NCI-H82 (cell line): Measurements from ENCODE around the gene SERPINI1.

Source experiments
- DNase-seq: peaks from one replicate; lab custom pipeline; 2025; lab: John Stamatoyannopoulos, UW

The SERPINI1 gene

DNA sequence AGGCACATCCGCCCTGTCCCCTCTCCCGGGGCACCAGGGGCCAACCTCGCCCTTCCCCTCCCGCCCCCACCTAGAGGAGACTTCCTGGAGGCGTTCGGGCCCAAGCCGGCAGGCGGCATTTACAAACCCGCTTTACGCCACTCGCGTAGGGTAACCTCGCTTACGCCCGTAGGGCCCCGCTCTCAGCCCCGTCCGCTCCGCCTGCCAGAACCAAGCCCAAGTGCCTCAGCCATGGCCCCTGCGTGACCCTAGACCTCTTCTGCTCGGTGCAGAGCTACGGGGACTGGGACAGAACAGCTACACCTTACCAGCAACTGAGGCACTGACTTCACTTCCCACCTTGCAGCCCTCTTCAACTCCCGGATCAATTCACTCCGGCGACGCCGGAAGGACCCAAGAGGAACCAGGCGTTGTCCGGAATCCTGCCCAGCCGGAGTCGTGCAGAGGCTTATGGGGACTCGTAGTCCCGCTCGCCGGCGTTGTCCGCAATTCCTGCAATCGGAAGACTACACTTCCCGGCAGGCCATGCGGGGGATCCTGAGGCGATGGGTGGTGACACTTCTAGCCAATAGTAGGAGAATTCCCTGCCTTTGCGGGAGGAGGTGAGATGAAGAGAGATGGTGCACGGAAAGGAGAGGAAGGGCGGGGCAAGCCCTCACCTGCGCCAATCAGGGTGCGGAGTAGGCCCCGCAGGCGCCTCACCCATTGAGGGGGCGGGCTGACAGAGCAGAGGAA is 856 bp upstream of the SERPINI1 start, which contains the start of gene PDCD10:
Gene PDCD10, minus strand, starts transcription at position 395 of the 735 bp plus-strand sequence. CDS start 14,735 bp downstream, outside the sequence.
- peak; percentile 100 for DNase-seq

DNA sequence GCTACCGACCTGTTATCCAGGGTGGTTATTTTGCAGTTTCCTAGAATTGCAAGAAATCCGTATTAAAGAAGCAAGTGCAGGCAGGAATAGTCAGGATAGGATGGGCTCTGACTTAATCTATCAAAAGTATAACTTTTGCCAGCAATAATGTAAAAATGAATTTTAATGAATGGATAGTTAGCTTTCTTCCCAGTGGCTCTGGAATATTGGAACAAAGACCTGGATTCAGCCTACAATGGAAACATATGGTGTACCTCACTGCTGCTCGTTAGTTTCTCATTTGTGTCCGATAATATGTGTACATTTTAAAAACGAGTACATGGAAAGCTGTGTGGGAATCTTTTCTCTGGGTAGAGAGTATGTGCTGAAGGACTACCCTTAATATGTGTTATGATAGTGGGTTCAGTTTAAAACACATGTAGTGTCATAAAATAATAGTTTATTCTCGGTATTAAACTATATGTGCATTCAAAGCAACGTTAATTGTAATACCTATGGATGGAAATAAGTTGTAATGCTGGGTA is 805 bp downstream of the SERPINI1 start:
- peak; percentile 48 for DNase-seq

DNA sequence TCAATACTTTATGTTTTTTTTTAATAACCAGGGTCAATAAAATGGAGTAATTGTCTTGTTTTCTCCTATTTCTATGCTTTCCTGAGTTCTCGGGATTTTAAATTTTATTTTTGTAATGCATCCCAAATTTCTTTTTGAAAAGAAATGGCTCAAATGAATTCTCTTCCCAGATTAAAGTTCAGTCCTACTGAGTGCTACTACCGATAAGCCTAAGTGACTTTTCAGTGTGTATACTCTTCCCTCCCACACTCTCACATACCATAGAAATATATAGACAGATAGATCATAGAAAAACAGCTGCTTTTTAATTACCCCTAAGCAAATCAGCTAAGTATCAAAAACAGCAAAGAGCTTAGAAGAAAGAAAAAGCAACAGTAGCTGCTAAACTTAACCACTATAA is 1.5 kb downstream of the SERPINI1 start:
- no peak for DNase-seq

DNA sequence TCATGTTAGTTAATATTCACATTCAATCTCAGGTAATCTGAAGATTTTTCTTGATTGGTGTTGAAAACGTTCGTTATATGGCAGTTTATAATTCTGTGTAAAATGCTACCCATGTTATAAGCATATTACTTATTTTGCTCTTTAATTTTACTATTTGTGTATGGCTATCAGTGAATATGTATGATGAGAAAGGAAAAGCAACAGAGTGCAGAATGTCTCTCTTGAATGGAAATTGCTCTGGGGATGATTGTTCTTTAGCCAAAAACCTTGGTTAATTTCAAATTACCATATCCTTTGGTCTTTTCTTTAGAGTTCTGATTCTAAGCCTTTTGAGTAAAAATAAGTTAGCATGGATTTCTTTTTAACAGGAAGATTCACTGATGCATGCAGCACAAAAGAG is 2.5 kb downstream of the SERPINI1 start:
- no peak for DNase-seq

DNA sequence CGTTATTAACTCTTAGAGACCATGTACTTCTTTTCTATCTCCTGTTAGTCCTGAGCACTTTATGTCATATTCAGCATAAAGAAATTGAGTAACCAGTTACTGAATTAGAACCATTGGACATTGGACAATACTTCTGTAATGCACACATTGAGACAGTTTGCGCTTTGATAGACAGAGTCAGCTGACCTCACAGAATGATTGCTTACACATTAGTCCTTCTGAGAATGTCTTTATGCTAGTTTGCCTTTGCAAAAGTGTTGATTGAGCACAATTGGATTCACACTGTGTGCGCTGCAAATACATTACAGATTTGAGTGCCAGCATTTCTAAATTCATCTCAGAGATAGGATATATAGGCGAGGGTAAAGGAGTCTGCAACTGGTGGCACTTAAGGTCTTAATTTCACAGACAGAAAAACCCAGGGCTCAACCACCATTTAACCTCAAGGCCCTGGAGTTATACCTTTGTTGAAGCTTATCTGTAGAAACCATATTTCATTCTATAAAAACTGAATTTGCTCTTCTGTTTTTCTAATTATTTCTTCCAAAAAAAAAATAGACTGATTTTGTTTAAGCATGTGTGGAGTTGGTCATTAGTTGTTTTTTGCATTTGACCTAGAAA is 3.8 kb downstream of the SERPINI1 start:
- DNase-seq, result no peak

DNA sequence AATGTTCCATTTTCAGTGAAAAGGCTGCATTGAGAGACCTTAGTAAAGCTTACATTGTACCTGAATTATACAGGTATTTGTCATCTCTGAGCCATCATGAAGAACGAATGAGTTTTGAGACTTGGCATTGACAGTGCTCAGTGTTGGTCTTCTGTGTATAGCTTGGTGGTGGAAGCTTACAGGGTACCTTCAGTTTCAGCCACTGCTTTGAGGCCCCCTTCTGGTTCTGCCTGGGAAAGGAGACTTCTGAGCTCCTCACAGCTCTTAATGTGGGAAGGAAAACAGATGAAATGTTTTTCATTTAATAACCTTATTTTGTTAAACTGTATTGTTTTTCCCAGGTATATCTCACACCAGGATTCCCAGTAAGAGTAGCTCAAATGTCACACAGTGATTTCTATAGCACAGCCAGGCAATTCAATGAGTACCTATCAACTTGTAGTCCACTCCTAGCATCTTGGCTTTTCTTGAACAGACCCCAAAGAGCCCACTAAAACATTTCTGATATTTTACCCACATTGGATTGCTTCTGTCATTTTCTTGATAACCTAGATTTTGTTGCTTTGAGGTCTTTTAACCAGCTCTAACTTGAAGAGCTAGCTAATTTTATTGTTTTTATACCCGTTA is 5.6 kb downstream of the SERPINI1 start:
- peak; percentile 76 for DNase-seq

DNA sequence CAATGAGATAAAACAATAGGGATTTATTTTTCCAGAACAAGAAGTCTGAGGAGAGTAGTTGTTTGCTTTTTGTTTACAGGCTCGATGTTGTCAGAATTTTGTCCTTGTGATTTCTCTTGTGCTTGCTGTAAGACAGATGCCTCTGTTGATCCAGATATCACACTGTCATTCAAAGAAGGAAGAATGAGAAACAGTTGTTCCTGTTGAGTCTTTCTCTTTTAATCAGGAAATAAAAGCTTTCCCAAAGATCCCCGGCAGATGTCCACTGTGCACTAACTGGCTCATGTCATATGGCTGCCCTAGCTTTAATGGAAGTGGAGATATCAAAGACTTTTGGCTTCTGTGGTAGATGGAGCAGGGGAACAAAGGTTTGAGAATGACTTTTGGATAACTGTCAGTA is 6.8 kb downstream of the SERPINI1 start:
- peak; percentile 89 for DNase-seq

DNA sequence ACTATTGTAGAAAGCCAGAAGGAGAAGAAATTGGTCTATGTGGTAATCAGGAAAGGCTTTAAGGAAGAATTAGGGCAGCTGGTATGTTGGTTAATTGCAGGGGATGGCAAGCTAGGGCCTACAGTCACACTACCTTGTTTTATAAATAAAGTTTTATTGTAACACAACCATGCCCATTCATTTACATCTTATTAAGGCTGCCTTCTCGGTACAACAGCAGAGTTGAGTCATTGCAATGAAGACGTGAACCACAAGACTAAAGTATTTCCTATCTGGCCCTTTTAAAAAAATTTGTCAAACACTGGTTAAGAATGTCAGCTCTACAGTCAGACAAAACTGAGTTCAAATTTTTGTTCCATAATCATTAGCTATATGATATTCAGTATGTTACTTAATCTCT is 8.3 kb downstream of the SERPINI1 start:
- DNase-seq, result no peak

DNA sequence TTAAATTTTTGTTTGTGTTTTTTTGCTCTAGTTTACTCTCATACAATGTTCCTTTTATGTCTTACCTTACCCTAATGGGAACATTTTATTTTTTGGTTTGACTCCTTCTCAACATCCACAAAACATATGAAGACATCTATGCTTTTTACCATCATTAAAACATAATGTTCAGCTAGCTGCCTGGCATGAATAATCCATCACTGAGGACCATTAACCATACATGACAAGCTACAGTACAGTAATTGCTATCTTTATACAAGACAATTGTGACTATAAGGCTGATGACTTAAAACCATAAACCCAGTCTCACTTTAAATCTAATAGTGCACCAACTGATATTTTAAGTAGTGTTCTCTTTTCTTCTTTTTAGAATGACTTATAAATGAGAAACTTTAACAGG is 13.7 kb downstream of the SERPINI1 start:
- DNase-seq, result no peak

DNA sequence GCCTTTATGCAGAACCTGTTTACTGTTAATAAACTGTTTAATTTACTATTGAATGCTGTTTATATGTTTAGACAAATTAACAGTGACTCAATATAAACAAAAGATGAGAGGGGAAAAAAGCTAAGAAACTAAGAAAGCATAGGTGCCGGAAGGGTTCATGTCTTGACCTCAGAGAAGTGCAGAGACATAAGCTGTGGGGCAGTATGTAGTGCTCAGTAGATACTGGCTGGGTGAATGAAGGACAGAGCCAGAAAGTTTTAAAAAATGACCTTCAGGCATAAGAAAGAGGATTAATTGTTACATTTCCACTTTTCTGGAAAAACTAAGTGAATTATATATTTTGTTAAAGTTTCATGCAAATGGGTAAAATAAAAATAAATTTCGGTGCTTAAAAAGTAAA is 14.2 kb downstream of the SERPINI1 start:
- DNase-seq, result no peak

DNA sequence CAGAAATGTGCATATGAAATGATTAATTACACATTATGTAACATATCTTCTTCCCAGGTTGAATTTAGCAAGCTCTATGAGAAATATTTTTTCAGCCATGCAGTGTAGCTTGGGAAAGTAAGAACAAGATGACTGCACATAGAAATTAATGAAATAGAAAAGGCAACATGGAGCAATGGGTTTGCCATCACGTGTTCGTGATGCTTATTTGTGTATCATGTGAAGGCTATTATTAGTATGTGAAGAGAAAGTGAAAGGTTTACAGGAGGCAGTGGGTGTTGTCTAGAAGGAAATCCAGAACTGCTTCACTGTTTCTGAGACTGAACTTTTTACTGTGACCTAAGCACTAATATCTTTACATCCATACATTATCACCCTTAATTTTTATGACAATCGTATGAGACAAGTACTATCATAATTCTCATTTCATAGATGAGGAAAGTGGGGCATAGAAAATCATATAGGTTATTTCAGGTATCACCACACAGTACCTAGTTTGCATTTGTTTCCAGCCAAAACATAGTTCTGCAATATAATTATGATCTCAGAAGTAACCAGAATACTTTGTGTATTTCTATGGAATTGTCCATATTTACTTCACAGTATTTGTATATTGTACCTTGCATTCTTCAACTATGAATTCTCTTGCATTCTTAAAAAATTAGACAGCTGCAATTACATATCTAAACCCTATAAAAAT is 14.9 kb downstream of the SERPINI1 start:
- no peak for DNase-seq

DNA sequence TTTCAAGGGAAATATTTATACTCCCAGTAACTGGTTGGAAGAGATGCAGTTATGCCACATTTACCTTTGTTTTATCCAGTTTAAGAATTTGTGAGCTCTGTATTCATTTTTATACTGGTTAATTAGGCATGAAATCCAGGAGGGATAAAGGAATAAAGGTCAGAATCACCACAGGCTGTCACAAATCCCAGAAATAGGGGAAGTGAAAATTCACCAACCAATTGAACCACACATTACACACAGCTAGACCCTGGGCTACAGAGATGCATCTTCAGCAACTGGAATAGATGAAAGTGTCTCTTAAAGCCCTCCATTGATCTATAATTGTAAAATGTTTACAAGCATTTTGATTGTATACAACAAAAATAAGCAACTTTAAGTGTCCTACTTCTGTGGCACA is 18.5 kb downstream of the SERPINI1 start:
- DNase-seq, result no peak

DNA sequence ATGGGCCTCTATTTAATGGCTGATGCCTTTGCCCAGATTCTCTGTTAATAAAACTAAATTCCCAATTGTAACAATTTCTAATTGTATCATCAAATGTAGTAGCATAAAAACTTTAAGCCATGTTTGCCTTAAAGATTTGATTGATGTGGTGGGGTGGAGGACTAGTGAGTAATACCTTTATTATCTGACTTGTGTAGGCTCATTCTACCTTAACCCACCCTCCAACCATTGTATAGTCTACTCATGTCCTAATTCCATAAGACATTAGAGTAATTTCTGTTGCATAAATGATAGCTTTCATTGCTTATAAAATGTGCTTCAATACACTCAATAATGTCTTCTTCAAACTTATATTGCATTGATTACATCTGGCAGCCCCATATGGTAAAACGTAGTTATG is 25.8 kb downstream of the SERPINI1 start:
- no peak for DNase-seq

DNA sequence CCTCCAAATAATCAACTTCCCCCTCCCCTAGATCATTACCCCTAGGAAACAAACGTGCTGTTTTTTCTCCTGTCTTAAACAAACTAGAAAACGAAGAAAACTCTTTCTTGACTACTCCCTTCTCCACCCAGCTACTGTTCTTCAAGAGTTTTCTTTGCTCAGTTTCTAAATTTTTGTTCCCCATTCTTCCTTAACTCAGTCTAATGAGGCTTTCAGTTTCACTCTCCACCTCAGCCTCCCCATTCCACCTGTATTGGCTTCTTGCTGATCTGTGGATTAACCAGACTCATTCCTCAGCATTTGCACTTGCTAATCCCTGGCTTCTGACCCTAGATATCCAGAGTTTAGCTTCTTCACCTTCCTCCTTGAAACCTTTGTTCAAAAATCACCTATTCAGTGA is 26.8 kb downstream of the SERPINI1 start:
- peak; percentile 48 for DNase-seq

DNA sequence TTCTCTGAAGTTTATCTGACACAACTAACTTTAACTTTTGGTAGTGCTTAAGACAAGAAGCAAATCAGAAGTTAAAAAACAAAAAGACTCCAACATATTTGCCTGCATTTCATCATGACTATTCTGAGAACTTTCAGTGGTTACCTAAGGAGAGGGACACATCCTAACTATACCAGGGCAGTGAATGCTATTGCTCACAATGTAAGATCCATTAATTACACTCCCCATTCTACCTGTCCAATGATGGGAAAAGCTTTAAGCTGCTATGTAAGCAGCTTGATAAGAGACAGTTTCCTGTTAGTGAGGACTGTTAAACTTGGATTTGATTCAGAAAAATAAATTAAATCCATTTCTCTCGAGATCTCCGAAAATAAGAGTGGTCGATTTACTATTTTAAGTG is 37.5 kb downstream of the SERPINI1 start:
- DNase-seq, result peak; percentile 29

DNA sequence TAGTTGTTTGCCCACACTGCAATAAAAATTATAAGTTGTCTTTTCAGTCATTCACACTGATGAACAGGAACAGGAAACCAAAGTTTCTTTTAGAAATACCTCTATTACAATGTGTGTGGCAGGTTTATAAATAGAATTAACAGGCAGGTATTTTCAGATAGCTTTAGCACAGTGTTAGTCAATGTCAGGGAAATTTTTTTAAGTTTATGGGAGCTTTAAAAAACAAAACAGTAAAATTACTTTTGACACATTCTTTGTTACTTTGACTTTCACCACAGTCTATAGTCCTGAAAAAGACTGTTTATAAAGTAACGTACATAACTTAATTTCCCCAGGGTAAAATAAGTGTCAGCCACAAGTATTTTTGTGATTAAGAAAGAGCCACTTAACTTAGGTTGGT is 38.1 kb downstream of the SERPINI1 start:
- no peak for DNase-seq

DNA sequence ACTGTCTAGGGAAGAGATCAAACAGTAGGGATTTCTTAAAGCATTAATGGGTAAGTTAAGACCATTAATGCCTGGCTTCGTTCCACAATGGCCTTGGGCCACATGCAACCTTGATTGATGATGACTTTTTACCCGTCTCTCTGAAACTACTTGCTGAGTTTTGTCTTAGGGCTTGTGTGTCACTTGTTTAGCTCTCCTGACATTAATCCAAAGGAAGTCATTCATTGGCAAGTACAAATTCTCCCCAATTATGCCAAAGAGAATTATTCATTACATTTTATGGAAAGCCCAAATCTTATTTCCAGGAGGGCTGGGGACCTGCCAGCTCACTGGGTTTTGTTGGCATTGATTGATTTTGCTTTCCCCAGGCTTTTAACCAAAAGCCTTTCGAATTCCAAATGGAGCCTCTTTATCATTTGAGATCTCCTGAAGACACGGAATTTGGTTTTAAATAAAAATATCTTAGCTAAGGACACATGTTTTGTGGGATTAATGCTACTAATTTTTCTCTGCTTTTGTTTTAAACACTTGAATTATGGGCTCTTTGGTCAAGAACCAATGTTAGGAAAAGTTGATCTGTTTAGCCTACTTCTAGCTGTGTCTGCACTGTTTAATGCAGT is 40.7 kb downstream of the SERPINI1 start:
- DNase-seq, result peak; percentile 96

DNA sequence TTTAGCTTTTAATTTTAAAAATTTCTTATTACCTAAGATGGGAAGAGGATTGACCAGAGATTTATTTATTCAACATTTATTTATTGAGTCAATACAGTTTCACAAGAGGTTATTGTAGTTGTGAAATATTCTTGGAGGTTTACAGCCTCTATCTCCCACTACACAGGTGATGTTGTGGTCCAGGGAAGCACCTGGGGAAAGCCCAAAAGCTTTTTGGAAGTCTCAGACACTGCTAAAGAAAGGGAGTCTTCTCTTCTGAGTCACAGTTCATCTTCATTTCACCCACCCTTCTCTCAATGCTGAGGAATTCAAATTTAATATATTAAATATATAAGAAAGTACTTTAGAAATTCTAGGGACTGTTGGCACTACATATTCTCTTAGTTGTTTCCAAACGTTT is 41.8 kb downstream of the SERPINI1 start:
- no peak for DNase-seq

DNA sequence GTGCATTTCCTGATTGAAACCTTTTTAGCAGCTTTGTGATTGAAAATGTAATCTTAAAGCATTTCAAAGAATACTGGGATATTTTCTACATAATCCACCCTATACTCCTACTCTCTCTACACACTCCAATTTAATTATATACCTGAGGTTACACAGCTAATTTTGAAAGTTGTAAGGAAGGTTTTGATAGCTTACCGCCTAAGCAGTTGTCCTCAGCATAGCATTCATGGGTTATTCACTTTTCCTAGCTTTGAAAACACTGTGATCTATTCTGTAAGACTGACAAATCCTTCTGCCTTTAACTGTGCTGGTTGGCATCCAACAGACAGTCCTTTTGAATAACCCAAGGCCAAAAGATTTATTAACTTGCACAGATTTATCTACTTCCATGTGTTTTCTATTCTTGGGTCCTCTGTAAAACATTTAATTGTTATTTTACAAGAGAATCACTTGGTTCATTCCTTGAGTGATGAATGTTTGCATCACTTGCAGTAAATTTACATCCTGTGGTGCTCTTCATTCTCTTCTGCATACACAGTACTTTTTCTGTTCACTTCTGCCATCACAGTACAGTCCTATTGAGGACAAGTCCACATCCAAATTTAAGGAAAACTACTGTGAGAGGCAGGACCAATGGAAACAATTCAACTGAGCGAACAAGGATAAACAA is 44.8 kb downstream of the SERPINI1 start:
- DNase-seq, result no peak

DNA sequence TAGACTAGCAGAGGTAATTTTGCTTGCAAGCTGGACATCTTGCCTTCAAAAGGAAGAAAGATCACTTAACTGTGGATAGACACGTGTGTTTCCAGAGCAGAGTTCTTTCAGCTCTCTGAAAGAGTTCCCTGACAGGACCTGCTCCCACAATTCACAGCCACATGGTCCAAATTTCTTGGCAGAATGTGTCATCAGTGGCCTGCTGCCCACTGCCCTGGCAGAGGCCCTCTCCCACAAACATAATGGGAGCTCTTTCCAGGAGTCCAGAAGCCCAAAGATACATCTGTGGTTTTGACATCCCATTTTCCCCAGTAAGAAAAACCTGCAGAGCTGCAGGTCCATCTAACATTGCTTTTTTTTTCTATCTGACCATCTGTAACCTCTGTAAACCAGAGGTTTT is 48.3 kb downstream of the SERPINI1 start:
- DNase-seq, result no peak

DNA sequence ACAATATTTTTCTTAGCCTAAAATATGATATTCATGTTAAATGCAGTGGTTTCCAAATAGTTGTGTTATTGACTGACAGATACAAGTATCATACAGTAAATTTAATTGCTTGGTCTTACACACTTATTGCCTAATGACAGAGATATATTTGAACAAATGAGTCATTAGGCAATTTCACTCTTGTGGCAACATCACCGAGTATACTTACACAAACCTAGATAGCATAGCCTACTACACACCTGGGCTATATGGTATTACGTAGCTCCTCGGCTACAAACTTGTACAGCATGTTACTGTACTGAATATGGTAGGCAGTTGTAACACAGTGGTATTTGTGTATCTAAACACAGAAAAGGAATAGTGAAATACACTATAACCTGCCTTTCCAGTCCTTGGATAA is 50.3 kb downstream of the SERPINI1 start:
- DNase-seq, result no peak
